RWPE2 (cell line): ENCODE results near the gene ADRA2A.

Experiments
- ATAC-seq: fragments of 200-7000 bp; cut with Tn5 transposase; 3 replicates; pipeline ENCODE4 v1.9.1; 2021; ENCODE audit warnings: low read depth
- DNase-seq: peaks from one replicate; pipeline ENCODE4 v3.0.0-alpha.2; 2020; ENCODE audit warnings: low spot score
- H3K27ac ChIP-seq: fragments of 450-650 bp; 2 replicates; pipeline ENCODE4 v1.5.1; 2017; ENCODE audit warnings: mild to moderate bottlenecking; ENCODE audit not compliant: poor library complexity, severe bottlenecking
- H3K27me3 ChIP-seq: fragments of 250-450 bp; sonication (Bioruptor Pico); 2 replicates; pipeline ENCODE4 v1.5.1; 2021; ENCODE audit warnings: mild to moderate bottlenecking, moderate library complexity; ENCODE audit not compliant: insufficient read depth, poor library complexity, severe bottlenecking
- H3K36me3 ChIP-seq: fragments of 250-450 bp; sonication (Bioruptor Pico); 2 replicates; pipeline ENCODE4 v1.5.1; 2020; ENCODE audit warnings: low read depth, mild to moderate bottlenecking, moderate library complexity
- H3K4me1 ChIP-seq: fragments of 250-450 bp; sonication (Bioruptor Pico); 2 replicates; pipeline ENCODE4 v1.5.1; 2021; ENCODE audit warnings: mild to moderate bottlenecking, moderate library complexity; ENCODE audit not compliant: insufficient read depth, poor library complexity, severe bottlenecking
- H3K4me3 ChIP-seq: fragments of 250-450 bp; sonication (Bioruptor Pico); 2 replicates; pipeline ENCODE4 v1.5.1; 2021; ENCODE audit warnings: mild to moderate bottlenecking, moderate library complexity; ENCODE audit not compliant: severe bottlenecking
- H3K9me3 ChIP-seq: fragments of 250-450 bp; sonication (Bioruptor Pico); 2 replicates; pipeline ENCODE4 v1.5.1; 2021; ENCODE audit warnings: mild to moderate bottlenecking, moderate library complexity; ENCODE audit not compliant: severe bottlenecking
- CTCF ChIP-seq: fragments of 450-650 bp; IDR thresholded peaks from one replicate; pipeline ENCODE4 v1.5.1; 2017; ENCODE audit warnings: mild to moderate bottlenecking, moderate library complexity; ENCODE audit not compliant: poor library complexity, severe bottlenecking

The ADRA2A gene

GRCh38 chr10:111082102-111082975, 5.5 kb downstream of the ADRA2A start:
- no peak for ATAC-seq
- Histone ChIP-seq H3K9me3 (no peaks in the 10 kb centered on the region), H3K27ac (no peak overlapping the region), H3K36me3 (no peaks in the 10 kb centered on the region), H3K27me3 (peaks cover 32% of the 10 kb centered on the region), H3K4me3 (no peak overlapping the region), H3K4me1 (no peaks in the 10 kb centered on the region)
- TF ChIP-seq CTCF, result no peak
- DNase-seq, result no peak

GRCh38 chr10:111083222-111084095, 6.6 kb downstream of the ADRA2A start:
- Histone ChIP-seq H3K27me3 (peaks cover 21% of the 10 kb centered on the region), H3K27ac (no peak overlapping the region), H3K4me1 (no peaks in the 10 kb centered on the region), H3K9me3 (no peaks in the 10 kb centered on the region), H3K4me3 (no peak overlapping the region), H3K36me3 (no peaks in the 10 kb centered on the region)
- DNase-seq (peak; percentile 28), ATAC-seq (no peak)
- TF ChIP-seq CTCF, result no peak

GRCh38 chr10:111084366-111085255, 7.8 kb downstream of the ADRA2A start:
- no peaks in the 10 kb centered on the region for H3K9me3 ChIP-seq
- H3K36me3 ChIP-seq, result no peaks in the 10 kb centered on the region
- ATAC-seq, result no peak
- no peak overlapping the region for H3K4me3 ChIP-seq
- DNase-seq, result peak; percentile 8
- no peak for TF ChIP-seq CTCF
- H3K27ac ChIP-seq, result no peak overlapping the region
- H3K27me3 ChIP-seq, result peaks cover 13% of the 10 kb centered on the region
- H3K4me1 ChIP-seq, result no peaks in the 10 kb centered on the region

GRCh38 chr10:111085690-111086353, 9.0 kb downstream of the ADRA2A start:
- DNase-seq, result peak; percentile 16
- no peaks in the 10 kb centered on the region for H3K4me1 ChIP-seq
- H3K27me3 ChIP-seq, result peaks cover 3% of the 10 kb centered on the region
- H3K4me3 ChIP-seq, result no peak overlapping the region
- H3K27ac ChIP-seq, result no peak overlapping the region
- TF ChIP-seq CTCF, result no peak
- no peak for ATAC-seq
- H3K9me3 ChIP-seq, result no peaks in the 10 kb centered on the region
- H3K36me3 ChIP-seq, result no peaks in the 10 kb centered on the region
